ENCODE data around the gene BMP3.

BMP3 gene

DNA sequence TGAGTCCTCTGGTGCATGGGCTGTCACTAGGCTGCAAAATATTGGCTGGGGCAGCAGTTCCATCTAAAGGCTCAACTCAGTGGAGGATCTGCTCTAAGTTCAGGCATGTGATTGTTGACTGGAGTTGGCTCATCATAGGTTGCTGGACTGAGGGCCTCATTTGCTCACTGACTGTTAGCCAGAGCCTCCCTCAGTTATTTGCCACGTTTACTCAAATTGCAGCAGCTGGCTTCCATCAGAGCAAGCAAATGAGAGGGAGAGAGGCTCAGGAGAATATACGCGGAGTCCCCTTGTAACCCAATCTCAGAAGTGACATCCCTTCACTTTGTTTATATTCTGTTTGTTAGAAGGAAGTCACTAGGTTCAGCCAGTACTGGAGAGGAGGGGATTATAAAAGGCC is 54.1 kb downstream of the BMP3 start:
- POLR2A ChIA-PET = no interaction called here
- Histone ChIP-seq H3K4me1 (ENCODE audit: control insufficient read depth, insufficient read depth, low read length) (no peaks in the 10 kb centered on the region), H3K4me3 (ENCODE audit: low read depth, low read length) (no peak overlapping the region), H3K9me3 (ENCODE audit: control insufficient read depth, insufficient read depth, low read depth, low read length) (no peaks in the 10 kb centered on the region), H3K36me3 (ENCODE audit: control insufficient read depth in 2 of 2, insufficient read depth in 1 of 2, low read length in 2 of 2) (no peaks in the 10 kb centered on the region), H3K27ac (ENCODE audit: extremely low read depth, low read depth, low read length) (no peak overlapping the region)
- CTCF ChIA-PET = interaction anchor here (1.2 kb wide), 1 partner anchor 24 kb away, joined by 3 read pairs; no protein-coding TSS in a partner anchor
- TF ChIP-seq ZNF544 (tag by site-specific recombination; IDR thresholded peaks at IDR 0.05) = no peak
- no peak for TF ChIP-seq KLF9 (tag by site-specific recombination; IDR thresholded peaks at IDR 0.05; ENCODE audit: low read depth)
- no peak for TF ChIP-seq ZNF692 (tag by site-specific recombination; IDR thresholded peaks at IDR 0.05)
- no peak for TF ChIP-seq ZNF311 (tag by site-specific recombination; IDR thresholded peaks at IDR 0.05; ENCODE audit: borderline replicate concordance)
- no peak for TF ChIP-seq KLF16 (tag by site-specific recombination; IDR thresholded peaks at IDR 0.05)
- TF ChIP-seq KLF17 (tag by site-specific recombination; IDR thresholded peaks at IDR 0.05) = no peak
- TF ChIP-seq ZSCAN23 (tag by site-specific recombination; IDR thresholded peaks at IDR 0.05) = no peak
- TF ChIP-seq, protein P1, sequence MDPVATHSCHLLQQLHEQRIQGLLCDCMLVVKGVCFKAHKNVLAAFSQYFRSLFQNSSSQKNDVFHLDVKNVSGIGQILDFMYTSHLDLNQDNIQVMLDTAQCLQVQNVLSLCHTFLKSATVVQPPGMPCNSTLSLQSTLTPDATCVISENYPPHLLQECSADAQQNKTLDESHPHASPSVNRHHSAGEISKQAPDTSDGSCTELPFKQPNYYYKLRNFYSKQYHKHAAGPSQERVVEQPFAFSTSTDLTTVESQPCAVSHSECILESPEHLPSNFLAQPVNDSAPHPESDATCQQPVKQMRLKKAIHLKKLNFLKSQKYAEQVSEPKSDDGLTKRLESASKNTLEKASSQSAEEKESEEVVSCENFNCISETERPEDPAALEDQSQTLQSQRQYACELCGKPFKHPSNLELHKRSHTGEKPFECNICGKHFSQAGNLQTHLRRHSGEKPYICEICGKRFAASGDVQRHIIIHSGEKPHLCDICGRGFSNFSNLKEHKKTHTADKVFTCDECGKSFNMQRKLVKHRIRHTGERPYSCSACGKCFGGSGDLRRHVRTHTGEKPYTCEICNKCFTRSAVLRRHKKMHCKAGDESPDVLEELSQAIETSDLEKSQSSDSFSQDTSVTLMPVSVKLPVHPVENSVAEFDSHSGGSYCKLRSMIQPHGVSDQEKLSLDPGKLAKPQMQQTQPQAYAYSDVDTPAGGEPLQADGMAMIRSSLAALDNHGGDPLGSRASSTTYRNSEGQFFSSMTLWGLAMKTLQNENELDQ (tag by site-specific recombination; IDR thresholded peaks at IDR 0.05; ENCODE audit: low read depth) = no peak
- no peak for TF ChIP-seq ZNF133 (tag by site-specific recombination; IDR thresholded peaks at IDR 0.05)
- TF ChIP-seq ZNF292 (tag by site-specific recombination; IDR thresholded peaks at IDR 0.05; ENCODE audit: borderline replicate concordance, low read depth) = no peak
- no peak for TF ChIP-seq ZNF530 (tag by site-specific recombination; IDR thresholded peaks at IDR 0.05; ENCODE audit: low read depth)
- TF ChIP-seq BCL11A (tag by site-specific recombination; IDR thresholded peaks at IDR 0.05; ENCODE audit: low read depth) = no peak
- TF ChIP-seq ZNF654 (tag by site-specific recombination; IDR thresholded peaks at IDR 0.05; ENCODE audit: low read depth) = no peak
- TF ChIP-seq, protein P2, sequence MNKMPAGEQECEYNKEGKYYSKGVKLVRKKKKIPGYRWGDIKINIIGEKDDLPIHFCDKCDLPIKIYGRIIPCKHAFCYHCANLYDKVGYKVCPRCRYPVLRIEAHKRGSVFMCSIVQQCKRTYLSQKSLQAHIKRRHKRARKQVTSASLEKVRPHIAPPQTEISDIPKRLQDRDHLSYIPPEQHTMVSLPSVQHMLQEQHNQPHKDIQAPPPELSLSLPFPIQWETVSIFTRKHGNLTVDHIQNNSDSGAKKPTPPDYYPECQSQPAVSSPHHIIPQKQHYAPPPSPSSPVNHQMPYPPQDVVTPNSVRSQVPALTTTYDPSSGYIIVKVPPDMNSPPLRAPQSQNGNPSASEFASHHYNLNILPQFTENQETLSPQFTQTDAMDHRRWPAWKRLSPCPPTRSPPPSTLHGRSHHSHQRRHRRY (tag by site-specific recombination; IDR thresholded peaks at IDR 0.05) = no peak
- TF ChIP-seq ZNF830 (tag by site-specific recombination; IDR thresholded peaks at IDR 0.05; ENCODE audit: low read depth) = no peak
- no peak for TF ChIP-seq ZBTB20 (tag by site-specific recombination; IDR thresholded peaks at IDR 0.05)
- no peak for TF ChIP-seq ZNF529 (tag by site-specific recombination; IDR thresholded peaks at IDR 0.05; ENCODE audit: insufficient replicate concordance)

DNA sequence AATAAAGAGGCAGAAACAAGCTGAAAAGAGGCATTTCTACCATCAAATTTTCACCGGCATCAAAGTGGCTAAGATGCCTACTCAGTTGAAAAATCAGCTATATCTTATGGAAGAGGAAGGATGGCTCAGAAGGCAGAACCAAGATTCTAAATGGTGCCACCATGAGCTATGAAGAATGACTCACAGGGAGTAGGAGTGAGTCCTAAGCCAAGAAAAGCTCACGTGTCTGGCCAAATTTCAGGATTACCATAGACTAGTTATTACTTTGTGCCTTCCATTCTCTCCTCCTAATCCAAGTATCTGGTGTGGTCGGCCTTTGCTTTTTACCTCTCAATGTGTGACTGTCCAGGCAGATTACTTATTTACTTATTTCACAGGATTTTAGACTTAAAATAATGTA is 54.8 kb downstream of the BMP3 start:
- H3K27ac ChIP-seq (ENCODE audit: extremely low read depth, low read depth, low read length) = no peak overlapping the region
- no peak overlapping the region for H3K4me3 ChIP-seq (ENCODE audit: low read depth, low read length)
- H3K9me3 ChIP-seq (ENCODE audit: control insufficient read depth, insufficient read depth, low read depth, low read length) = no peaks in the 10 kb centered on the region
- CTCF ChIA-PET = no interaction called here
- H3K36me3 ChIP-seq (ENCODE audit: control insufficient read depth in 2 of 2, insufficient read depth in 1 of 2, low read length in 2 of 2) = no peaks in the 10 kb centered on the region
- no peaks in the 10 kb centered on the region for H3K4me1 ChIP-seq (ENCODE audit: control insufficient read depth, insufficient read depth, low read length)
- POLR2A ChIA-PET = no interaction called here
- no peak for TF ChIP-seq SP2 (tag by site-specific recombination; IDR thresholded peaks at IDR 0.05)
- no peak for TF ChIP-seq ZNF140 (tag by site-specific recombination; IDR thresholded peaks at IDR 0.05)
- TF ChIP-seq YY2 (tag by site-specific recombination; IDR thresholded peaks at IDR 0.05) = no peak
- no peak for TF ChIP-seq ZNF701 (tag by site-specific recombination; IDR thresholded peaks at IDR 0.05)
- TF ChIP-seq ZNF791 (tag by site-specific recombination; IDR thresholded peaks at IDR 0.05) = no peak
- no peak for TF ChIP-seq ZNF658 (tag by site-specific recombination; IDR thresholded peaks at IDR 0.05)
- no peak for TF ChIP-seq ZNF510 (tag by site-specific recombination; IDR thresholded peaks at IDR 0.05; ENCODE audit: insufficient replicate concordance)
- no peak for TF ChIP-seq ZNF324 (tag by site-specific recombination; IDR thresholded peaks at IDR 0.05)
- TF ChIP-seq ZNF830 (tag by site-specific recombination; IDR thresholded peaks at IDR 0.05; ENCODE audit: low read depth) = no peak
- TF ChIP-seq ZNF629 (tag by site-specific recombination; IDR thresholded peaks at IDR 0.05) = no peak
- no peak for TF ChIP-seq YY1 (tag by site-specific recombination; IDR thresholded peaks at IDR 0.05)
- TF ChIP-seq ZNF138 (tag by site-specific recombination; IDR thresholded peaks at IDR 0.05; ENCODE audit: borderline replicate concordance) = no peak
- no peak for TF ChIP-seq ZFHX2 (tag by site-specific recombination; conservative IDR thresholded peaks at IDR 0.05)
- no peak for TF ChIP-seq GLIS1 (tag by site-specific recombination; IDR thresholded peaks at IDR 0.05)
- no peak for TF ChIP-seq ZFP3 (tag by site-specific recombination; IDR thresholded peaks at IDR 0.05; ENCODE audit: low read depth)
- TF ChIP-seq GLIS2 (tag by site-specific recombination; IDR thresholded peaks at IDR 0.05) = no peak
- no peak for TF ChIP-seq ZNF747 (tag by site-specific recombination; IDR thresholded peaks at IDR 0.05)
